BJ (cell line): ENCODE results near the gene RPS29. TPM values are rescaled to one million over a fixed set of nuclear protein-coding genes. Genes with fewer than 3 reads are reported as not detected.

Source experiments
- CTCF ChIA-PET: fragments of 350-600 bp; formaldehyde crosslinking; extraction: SDS; loops from one replicate; lab custom pipeline; 2021; ENCODE audit warnings: antibody characterized with exemption, inconsistent platforms; lab: Yijun Ruan, JAX
- POLR2A ChIA-PET: fragments of 300-600 bp; sonication (Branson Sonifier 250); formaldehyde crosslinking; extraction: SDS; loops from one replicate; lab custom pipeline; 2021; ENCODE audit warnings: antibody characterized with exemption; lab: Charles Lee
- DNase-seq: peaks from one replicate; pipeline ENCODE4 v3.0.0-alpha.2; 2011; ENCODE audit warnings: low read depth
- H3K27me3 ChIP-seq: 2 replicates; pipeline ENCODE4 v1.6.0; 2011; ENCODE audit warnings: low read length; ENCODE audit not compliant: control insufficient read depth, insufficient read depth
- H3K36me3 ChIP-seq: 2 replicates; pipeline ENCODE4 v1.5.1; 2011; ENCODE audit warnings: low read length; ENCODE audit not compliant: control insufficient read depth, insufficient read depth
- H3K4me3 ChIP-seq: 2 replicates; pipeline ENCODE4 v1.5.1; 2011; ENCODE audit warnings: low read depth, mild to moderate bottlenecking, control low read depth, low read length
- polyA minus RNA-seq: library from RNA; depleted of rRNA, polyadenylated mRNA; stranded (reverse); fragments of >200 nt; gene quantifications from 2 replicates; pipeline ENCODE4 v1.2.3, GENCODE V29; 2011; rRNA and poly(A)+ RNA removed
- polyA plus RNA-seq: library from polyadenylated mRNA; depleted of rRNA; stranded (reverse); fragments of >200 nt; gene quantifications from 2 replicates; pipeline ENCODE4 v1.2.3, GENCODE V29; 2011; rRNA removed
- TF ChIP-seq, protein P1 (sequence below): IDR thresholded peaks from 2 replicates; pipeline ENCODE4 v1.5.1; 2011; ENCODE audit warnings: low read depth, mild to moderate bottlenecking, control low read depth, inconsistent platforms, low read length, moderate library complexity; ENCODE audit not compliant: insufficient read depth

RPS29 gene
- polyA plus RNA-seq (3,639 and 4,331 TPM in 2 replicates), polyA minus RNA-seq (490 and 796 TPM in 2 replicates)

DNA sequence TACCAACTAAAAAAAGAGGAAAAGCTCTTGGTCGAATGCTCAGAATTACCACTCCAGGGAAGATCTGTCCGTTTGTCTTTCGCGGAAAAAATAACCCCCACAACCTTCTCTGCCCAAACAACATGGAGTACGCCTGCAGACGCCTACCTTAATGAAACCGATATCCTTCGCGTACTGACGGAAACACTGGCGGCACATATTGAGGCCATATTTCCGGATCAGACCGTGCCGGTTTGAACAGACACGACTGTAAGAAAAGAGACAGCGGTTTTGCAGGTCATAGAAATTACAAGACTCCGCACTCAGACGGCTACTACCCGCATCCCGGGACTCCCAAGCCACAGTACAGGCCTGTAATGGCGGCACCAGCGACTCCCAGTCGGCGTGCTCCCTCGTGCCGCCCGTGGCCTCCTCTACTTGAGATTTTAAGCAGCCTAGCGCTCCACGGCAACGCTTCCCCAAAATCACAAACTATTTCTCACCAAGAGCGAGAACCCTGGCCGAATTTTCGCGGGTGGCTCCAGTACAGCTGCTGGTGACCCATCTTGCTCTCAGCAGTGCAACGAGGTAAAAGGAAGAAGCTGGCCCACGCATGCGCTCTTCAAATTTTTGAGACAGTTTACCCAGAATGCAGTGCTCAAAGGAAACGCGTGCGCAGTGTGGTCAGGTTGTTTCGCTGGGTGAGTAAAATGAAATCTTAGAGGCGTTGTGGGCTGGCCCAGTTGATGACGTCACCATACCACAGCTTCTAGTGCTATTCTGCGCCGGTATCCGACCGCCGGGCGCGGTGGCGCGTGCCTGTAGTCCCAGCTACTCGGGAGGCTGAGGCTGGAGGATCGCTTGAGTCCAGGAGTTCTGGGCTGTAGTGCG, at the start of gene RPS29:
Gene RPS29, minus strand, starts transcription at position 578 of the 870 bp plus-strand sequence. Its CDS starts 34 bp downstream, at position 544.
- ChIA-PET POLR2A (interaction anchor here (0.6 to 1.3 kb wide), 2 partner anchors 9 to 13 kb away, joined by 3 to 4 read pairs; partner anchors contain the start of gene LRR1), CTCF (interaction anchor here (0.6 to 2.5 kb wide), 16 partner anchors 9 to 526 kb away, joined by 3 to 19 read pairs (median 4); partner anchors contain the start of genes LRR1, MGAT2 and RPL36AL)
- DNase-seq = peak; percentile 97
- no peaks in the 10 kb centered on the region for H3K27me3 ChIP-seq
- TF ChIP-seq, protein P1, sequence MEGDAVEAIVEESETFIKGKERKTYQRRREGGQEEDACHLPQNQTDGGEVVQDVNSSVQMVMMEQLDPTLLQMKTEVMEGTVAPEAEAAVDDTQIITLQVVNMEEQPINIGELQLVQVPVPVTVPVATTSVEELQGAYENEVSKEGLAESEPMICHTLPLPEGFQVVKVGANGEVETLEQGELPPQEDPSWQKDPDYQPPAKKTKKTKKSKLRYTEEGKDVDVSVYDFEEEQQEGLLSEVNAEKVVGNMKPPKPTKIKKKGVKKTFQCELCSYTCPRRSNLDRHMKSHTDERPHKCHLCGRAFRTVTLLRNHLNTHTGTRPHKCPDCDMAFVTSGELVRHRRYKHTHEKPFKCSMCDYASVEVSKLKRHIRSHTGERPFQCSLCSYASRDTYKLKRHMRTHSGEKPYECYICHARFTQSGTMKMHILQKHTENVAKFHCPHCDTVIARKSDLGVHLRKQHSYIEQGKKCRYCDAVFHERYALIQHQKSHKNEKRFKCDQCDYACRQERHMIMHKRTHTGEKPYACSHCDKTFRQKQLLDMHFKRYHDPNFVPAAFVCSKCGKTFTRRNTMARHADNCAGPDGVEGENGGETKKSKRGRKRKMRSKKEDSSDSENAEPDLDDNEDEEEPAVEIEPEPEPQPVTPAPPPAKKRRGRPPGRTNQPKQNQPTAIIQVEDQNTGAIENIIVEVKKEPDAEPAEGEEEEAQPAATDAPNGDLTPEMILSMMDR = no peak
- peak within 1 kb of the TSS; percentile 90 for H3K4me3 ChIP-seq
- peaks cover 8% of the 10 kb centered on the region for H3K36me3 ChIP-seq

DNA sequence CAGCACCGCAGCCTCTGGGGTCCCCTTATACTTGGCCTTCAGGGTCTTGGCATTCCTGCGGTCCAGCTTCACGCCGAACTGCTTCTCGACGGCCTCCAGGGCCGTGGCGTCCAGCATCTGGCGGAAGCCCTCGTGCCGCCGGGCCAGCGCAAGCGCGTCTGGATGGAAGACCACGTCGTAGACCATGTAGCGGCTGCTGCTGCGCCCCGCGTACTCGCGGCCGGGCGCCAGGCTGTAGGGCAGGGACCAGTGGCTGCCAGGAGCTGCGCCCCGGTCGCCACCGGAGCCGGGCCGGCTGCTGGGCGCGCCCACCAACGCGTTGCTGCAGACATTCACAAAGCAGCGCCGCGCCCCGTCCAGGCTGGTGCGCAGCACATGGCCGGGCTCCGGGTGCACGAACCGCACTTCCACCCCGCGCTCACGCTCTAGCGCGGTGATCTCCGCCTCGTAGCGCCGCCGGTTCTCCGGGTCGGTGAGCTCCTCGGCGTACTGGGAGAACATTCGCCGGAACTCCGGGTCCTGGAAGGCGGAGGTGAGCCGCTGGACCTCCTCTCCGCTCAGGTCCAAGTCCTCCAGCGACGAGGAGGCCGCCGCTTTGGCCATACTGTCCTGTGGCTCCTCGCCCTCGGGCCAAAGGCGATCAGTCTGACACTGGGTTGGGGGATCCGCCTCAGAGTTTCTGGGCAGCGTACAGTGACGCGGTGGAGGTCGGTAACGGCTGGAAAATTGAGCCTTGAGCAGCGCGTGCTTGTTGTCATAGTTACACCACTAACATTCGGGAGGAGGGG, 48.6 kb upstream of the RPS29 start, which contains the start of gene DNAAF2:
Gene DNAAF2, minus strand, starts transcription at position 698 of the 788 bp plus-strand sequence. Its CDS starts 95 bp downstream, at position 603.
- peak within 1 kb of the TSS; percentile 97 for H3K4me3 ChIP-seq
- no peaks in the 10 kb centered on the region for H3K36me3 ChIP-seq
- ChIA-PET CTCF (interaction anchor here (0.6 to 2.3 kb wide), 18 partner anchors 11 to 228 kb away, joined by 3 to 25 read pairs (median 5); partner anchors contain the start of genes KLHDC2, MGAT2, NEMF and POLE2), POLR2A (interaction anchor here (0.6 to 1.0 kb wide), 2 partner anchors 13 to 14 kb away, joined by 3 to 4 read pairs; partner anchors contain the start of genes MGAT2 and RPL36AL)
- H3K27me3 ChIP-seq = no peaks in the 10 kb centered on the region
- no peak for DNase-seq
- TF ChIP-seq, protein P1 = no peak

DNA sequence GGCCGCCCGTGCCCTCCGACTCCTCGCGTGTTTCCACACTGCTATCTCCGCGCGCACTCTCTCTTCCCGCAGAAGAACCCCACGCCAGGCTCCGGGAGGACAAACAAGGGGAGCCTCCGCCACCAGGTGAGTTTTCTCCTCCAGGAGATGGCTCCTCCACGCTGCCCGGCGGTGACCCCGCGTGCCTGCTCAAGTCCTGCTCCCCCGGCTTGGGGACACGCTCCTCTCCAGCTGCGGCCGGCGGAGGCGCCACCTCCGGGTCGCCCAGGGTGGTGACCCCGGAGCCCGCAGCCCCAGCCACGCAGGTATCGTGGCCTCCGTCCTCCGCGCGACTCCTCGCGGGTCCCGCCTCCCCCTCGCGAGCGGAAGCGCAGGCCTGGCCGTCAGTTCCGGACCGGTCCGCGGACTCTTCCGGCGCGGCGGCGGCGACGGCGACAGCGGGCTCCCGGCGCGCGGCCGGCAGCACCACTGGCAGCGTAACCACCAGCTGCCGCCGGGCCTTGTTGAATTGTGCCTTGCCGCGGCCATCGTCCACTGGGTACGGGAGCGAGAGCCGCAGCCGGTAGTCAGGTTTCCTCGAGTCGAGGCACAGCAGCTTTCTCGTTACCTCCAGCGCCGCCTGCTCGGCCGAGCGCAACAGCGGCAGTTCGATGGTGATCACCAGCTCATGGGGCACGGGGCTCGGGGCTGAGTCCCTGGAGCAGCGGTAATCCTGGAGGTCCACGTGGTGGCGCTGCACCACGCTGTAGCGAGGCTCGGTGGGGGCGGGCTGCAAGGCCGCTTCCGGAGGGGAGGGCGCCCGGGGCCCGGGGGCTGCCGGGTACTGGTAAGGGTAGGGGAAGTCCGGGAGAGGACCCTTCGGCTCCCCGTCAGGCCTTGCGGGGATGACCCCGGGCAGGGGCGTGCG, 47.7 kb upstream of the RPS29 start:
- CTCF ChIA-PET = interaction anchor here (0.6 to 2.3 kb wide), 20 partner anchors 10 to 229 kb away, joined by 3 to 25 read pairs (median 4); partner anchors contain the start of genes KLHDC2, MGAT2, NEMF and POLE2
- TF ChIP-seq, protein P1 = peak; percentile 82
- Histone ChIP-seq H3K4me3 (peak overlapping the region; percentile 97), H3K27me3 (no peaks in the 10 kb centered on the region), H3K36me3 (no peaks in the 10 kb centered on the region)
- DNase-seq = peak; percentile 47
- POLR2A ChIA-PET = interaction anchor here (1.0 kb wide), 1 partner anchor 13 kb away, joined by 4 read pairs; the partner anchor contains the start of genes MGAT2 and RPL36AL

DNA sequence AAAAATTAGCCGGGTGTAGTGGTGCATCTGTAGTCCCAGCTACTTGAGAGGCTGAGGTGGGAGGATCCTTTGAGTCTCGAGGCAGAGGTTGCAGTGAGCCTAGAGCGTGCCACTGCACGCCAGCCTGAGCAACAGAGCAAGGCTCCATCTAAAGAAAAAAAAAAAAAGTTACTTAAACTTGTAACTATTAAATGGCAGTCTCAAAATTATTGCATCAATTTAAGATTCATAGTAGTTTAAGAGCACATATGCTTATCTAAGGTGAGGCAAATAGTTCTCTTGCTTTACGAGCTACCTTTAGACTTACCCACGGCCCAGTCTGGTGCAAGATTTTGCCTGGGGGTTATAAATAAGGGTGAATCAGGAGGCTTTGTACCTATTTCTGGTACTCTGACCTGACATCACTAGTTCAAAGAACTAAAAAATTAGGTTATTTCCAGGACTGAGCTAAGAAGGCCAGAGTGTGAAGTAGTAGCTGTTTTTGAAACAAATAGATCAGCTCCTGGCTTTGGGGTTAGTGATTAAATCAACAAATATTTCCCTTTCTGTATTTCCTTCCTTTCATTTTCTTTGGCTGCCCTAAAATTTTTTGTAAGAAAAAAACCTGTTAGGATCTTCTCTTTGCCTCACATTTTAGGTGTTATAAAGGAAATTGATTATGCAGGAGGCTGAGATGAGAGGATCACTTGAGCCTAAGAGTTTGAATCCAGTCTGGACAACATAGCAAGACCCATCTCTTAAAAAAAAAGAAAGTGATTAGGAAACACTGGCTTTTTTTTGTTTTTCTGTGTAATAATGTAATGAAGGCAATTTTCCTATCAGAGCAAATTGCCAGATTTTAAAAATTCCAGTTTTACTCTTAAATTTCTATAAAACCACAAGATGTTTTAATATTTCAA, 38.0 kb upstream of the RPS29 start:
- POLR2A ChIA-PET = interaction anchor here (0.5 kb wide), 1 partner anchor 8 kb away, joined by 11 read pairs; no protein-coding TSS in a partner anchor
- CTCF ChIA-PET = interaction anchor here (0.9 to 2.3 kb wide), 3 partner anchors 8 to 228 kb away, joined by 4 to 12 read pairs (median 6); partner anchors contain the start of genes DNAAF2 and NEMF

More for the DNA sequence above, 38.0 kb upstream of the RPS29 start:
- H3K27me3 ChIP-seq = no peaks in the 10 kb centered on the region
- H3K4me3 ChIP-seq = no peak overlapping the region
- no peaks in the 10 kb centered on the region for H3K36me3 ChIP-seq
- DNase-seq = no peak
- TF ChIP-seq, protein P1 = no peak
